ENCODE data around the gene RBMS3.

The RBMS3 gene

DNA sequence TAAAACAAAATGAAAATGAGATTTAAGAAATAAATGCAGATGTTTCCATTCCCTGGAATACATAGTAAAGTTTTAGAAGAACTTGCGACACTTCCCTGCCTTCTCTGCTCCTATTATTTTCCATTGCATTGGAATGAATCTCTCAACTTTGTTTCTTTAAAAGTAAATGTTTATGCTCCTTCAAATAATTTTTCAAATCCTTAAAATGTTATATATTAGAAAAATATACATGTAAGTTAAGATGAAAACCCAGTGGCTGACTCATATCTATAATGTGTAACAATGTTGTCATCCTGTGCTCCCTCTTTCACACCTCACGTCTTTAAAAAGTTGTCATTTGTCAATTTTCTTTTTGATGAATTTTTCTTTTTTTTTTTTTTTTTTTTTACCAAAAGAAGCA is 3.6 kb downstream of the RBMS3 start:
- Histone ChIP-seq H3K36me3 (ENCODE audit: control insufficient read depth in 1 of 2, insufficient read depth in 2 of 2, low read length in 2 of 2) (no peaks in the 10 kb centered on the region), H3K9me3 (ENCODE audit: control insufficient read depth in 1 of 2, low read length in 2 of 2) (no peaks in the 10 kb centered on the region), H3K27me3 (ENCODE audit: control insufficient read depth in 1 of 2, insufficient read depth in 2 of 2, low read length in 2 of 2) (peaks cover 0 to 7% of the 10 kb centered on the region in 2 donors), H3K4me3 (ENCODE audit: low read depth in 1 of 2, low read length in 2 of 2) (no peak overlapping the region), H3K27ac (ENCODE audit: low read depth, low read length) (no peak overlapping the region), H3K4me1 (ENCODE audit: control insufficient read depth in 1 of 2, insufficient read depth in 2 of 2, low read length in 2 of 2) (peaks cover 3 to 4% of the 10 kb centered on the region in 2 donors), H3K9ac (ENCODE audit: low read depth in 1 of 2, low read length in 2 of 2) (no peak overlapping the region)

DNA sequence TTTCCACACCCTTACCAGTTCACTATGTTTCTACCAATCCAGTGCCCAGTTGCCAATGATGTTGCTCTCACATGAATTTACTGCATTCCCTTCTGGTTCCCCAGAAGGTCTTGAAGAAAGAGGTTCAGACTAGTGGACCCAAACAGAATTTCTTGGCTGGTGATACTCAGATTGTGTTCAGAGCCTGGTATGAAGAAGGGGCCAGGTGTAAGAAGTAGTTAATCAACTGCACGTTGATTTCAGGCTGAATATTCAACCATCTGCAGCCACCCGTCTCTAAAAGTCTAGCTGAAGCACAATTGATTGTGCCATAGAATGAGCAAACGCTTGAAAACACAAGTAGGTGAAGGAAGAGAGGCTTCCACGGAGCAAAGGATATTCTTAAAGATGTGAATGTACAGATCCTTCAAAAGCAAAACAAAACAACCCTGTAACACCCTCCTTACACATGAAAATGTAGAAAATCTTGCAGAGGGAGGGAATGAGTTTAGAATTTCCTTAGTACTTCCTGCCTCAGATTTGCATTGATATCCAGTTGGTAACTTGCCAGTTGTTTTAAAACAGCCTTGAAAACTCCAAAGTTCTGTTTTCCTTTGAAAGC is 4.7 kb downstream of the RBMS3 start:
- Histone ChIP-seq H3K4me1 (ENCODE audit: control insufficient read depth in 1 of 2, insufficient read depth in 2 of 2, low read length in 2 of 2) (peaks cover 3 to 4% of the 10 kb centered on the region in 2 donors), H3K9ac (ENCODE audit: low read depth in 1 of 2, low read length in 2 of 2) (no peak overlapping the region), H3K27me3 (ENCODE audit: control insufficient read depth in 1 of 2, insufficient read depth in 2 of 2, low read length in 2 of 2) (peaks cover 0 to 7% of the 10 kb centered on the region in 2 donors), H3K27ac (ENCODE audit: low read depth, low read length) (no peak overlapping the region), H3K9me3 (ENCODE audit: control insufficient read depth in 1 of 2, low read length in 2 of 2) (no peaks in the 10 kb centered on the region), H3K36me3 (ENCODE audit: control insufficient read depth in 1 of 2, insufficient read depth in 2 of 2, low read length in 2 of 2) (no peaks in the 10 kb centered on the region), H3K4me3 (ENCODE audit: low read depth in 1 of 2, low read length in 2 of 2) (peak overlapping the region; percentile 28 to 30)

- H3K36me3 ChIP-seq (ENCODE audit: control insufficient read depth in 1 of 2, insufficient read depth in 2 of 2, low read length in 2 of 2) = no peaks in the 10 kb centered on the region
- H3K9me3 ChIP-seq (ENCODE audit: control insufficient read depth in 1 of 2, low read length in 2 of 2) = no peaks in the 10 kb centered on the region
- H3K9ac ChIP-seq (ENCODE audit: low read depth in 1 of 2, low read length in 2 of 2) = no peak overlapping the region
- H3K27me3 ChIP-seq (ENCODE audit: control insufficient read depth in 1 of 2, insufficient read depth in 2 of 2, low read length in 2 of 2) = peaks cover 0 to 6% of the 10 kb centered on the region in 2 donors
- no peak overlapping the region for H3K4me3 ChIP-seq (ENCODE audit: low read depth in 1 of 2, low read length in 2 of 2)
- no peak overlapping the region for H3K27ac ChIP-seq (ENCODE audit: low read depth, low read length)
- H3K4me1 ChIP-seq (ENCODE audit: control insufficient read depth in 1 of 2, insufficient read depth in 2 of 2, low read length in 2 of 2) = peaks cover under 1% of the 10 kb centered on the region in 2 donors
Measured at GRCh38 chr3:29286478-29287240, 5.8 kb downstream of the RBMS3 start.

GRCh38 chr3:29290596-29290995 is 9.7 kb downstream of the RBMS3 start:
- Histone ChIP-seq H3K36me3 (ENCODE audit: control insufficient read depth in 1 of 2, insufficient read depth in 2 of 2, low read length in 2 of 2) (no peaks in the 10 kb centered on the region), H3K27me3 (ENCODE audit: control insufficient read depth in 1 of 2, insufficient read depth in 2 of 2, low read length in 2 of 2) (no peaks in the 10 kb centered on the region), H3K27ac (ENCODE audit: low read depth, low read length) (no peak overlapping the region), H3K9ac (ENCODE audit: low read depth in 1 of 2, low read length in 2 of 2) (no peak overlapping the region), H3K4me3 (ENCODE audit: low read depth in 1 of 2, low read length in 2 of 2) (no peak overlapping the region), H3K4me1 (ENCODE audit: control insufficient read depth in 1 of 2, insufficient read depth in 2 of 2, low read length in 2 of 2) (no peaks in the 10 kb centered on the region), H3K9me3 (ENCODE audit: control insufficient read depth in 1 of 2, low read length in 2 of 2) (no peaks in the 10 kb centered on the region)

DNA sequence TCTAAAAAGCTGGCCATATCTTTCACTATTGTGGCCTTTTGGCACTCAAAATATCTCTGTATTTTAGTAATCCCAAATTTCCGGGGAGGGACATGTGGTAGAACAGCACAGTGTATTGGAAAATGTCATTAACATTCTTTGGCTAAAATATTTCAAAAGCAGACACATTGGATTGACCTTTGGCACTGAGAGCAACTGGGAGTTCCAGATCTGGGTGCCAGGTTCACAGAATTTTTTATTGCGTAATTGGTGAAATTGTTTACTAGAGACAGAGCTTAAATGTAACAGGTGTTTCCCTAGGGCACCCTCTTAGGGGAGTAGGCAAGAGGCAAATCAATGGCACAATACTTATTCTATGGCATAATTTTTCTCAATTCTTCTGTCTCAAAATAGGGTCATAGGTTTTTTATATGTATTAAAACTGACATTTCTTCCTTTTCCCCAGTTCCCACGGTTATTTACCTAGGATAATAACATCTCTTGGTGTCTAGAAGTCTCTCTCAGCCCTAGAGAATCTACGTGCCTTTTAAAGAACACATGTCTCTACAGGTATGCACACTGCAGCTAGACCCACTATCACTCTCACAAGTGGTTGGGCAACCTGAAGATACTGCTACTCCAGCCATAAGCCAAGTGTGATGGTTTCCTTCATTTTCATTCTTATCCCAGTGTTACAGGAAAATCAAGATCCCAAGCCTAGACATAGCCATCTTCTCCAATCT is 10.6 kb downstream of the RBMS3 start:
- no peak overlapping the region for H3K9ac ChIP-seq (ENCODE audit: low read depth in 1 of 2, low read length in 2 of 2)
- H3K27ac ChIP-seq (ENCODE audit: low read depth, low read length) = no peak overlapping the region
- no peaks in the 10 kb centered on the region for H3K4me1 ChIP-seq (ENCODE audit: control insufficient read depth in 1 of 2, insufficient read depth in 2 of 2, low read length in 2 of 2)
- no peak overlapping the region for H3K4me3 ChIP-seq (ENCODE audit: low read depth in 1 of 2, low read length in 2 of 2)
- H3K36me3 ChIP-seq (ENCODE audit: control insufficient read depth in 1 of 2, insufficient read depth in 2 of 2, low read length in 2 of 2) = no peaks in the 10 kb centered on the region
- H3K9me3 ChIP-seq (ENCODE audit: control insufficient read depth in 1 of 2, low read length in 2 of 2) = no peaks in the 10 kb centered on the region
- no peaks in the 10 kb centered on the region for H3K27me3 ChIP-seq (ENCODE audit: control insufficient read depth in 1 of 2, insufficient read depth in 2 of 2, low read length in 2 of 2)

GRCh38 chr3:29291982-29292363 is 11.1 kb downstream of the RBMS3 start:
- Histone ChIP-seq H3K36me3 (ENCODE audit: control insufficient read depth in 1 of 2, insufficient read depth in 2 of 2, low read length in 2 of 2) (no peaks in the 10 kb centered on the region), H3K9ac (ENCODE audit: low read depth in 1 of 2, low read length in 2 of 2) (no peak overlapping the region), H3K27me3 (ENCODE audit: control insufficient read depth in 1 of 2, insufficient read depth in 2 of 2, low read length in 2 of 2) (no peaks in the 10 kb centered on the region), H3K4me3 (ENCODE audit: low read depth in 1 of 2, low read length in 2 of 2) (no peak overlapping the region), H3K27ac (ENCODE audit: low read depth, low read length) (no peak overlapping the region), H3K4me1 (ENCODE audit: control insufficient read depth in 1 of 2, insufficient read depth in 2 of 2, low read length in 2 of 2) (no peaks in the 10 kb centered on the region), H3K9me3 (ENCODE audit: control insufficient read depth in 1 of 2, low read length in 2 of 2) (no peaks in the 10 kb centered on the region)

DNA sequence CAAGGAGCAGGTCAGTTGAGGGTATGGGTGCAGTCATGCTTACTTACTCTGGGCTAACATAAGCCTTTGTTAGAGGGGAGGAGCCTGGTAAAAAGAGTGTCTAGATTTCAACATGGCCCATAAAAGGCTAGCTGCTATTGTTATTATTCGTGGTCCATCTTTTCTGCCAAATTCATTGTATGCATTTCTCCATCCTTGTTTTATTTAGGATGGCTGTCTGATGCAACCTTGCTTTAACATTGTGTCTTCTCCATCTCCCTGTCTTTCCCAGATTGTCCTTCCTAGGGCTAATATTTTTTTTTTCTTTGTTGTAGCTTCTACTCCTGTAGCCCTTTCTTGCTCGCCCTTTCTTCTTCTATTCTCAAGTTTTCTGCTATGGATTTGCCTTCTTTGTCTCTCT is 12.6 kb downstream of the RBMS3 start:
- Histone ChIP-seq H3K4me3 (ENCODE audit: low read depth in 1 of 2, low read length in 2 of 2) (no peak overlapping the region), H3K27me3 (ENCODE audit: control insufficient read depth in 1 of 2, insufficient read depth in 2 of 2, low read length in 2 of 2) (no peaks in the 10 kb centered on the region), H3K4me1 (ENCODE audit: control insufficient read depth in 1 of 2, insufficient read depth in 2 of 2, low read length in 2 of 2) (no peaks in the 10 kb centered on the region), H3K9me3 (ENCODE audit: control insufficient read depth in 1 of 2, low read length in 2 of 2) (no peaks in the 10 kb centered on the region), H3K36me3 (ENCODE audit: control insufficient read depth in 1 of 2, insufficient read depth in 2 of 2, low read length in 2 of 2) (no peaks in the 10 kb centered on the region), H3K27ac (ENCODE audit: low read depth, low read length) (no peak overlapping the region), H3K9ac (ENCODE audit: low read depth in 1 of 2, low read length in 2 of 2) (no peak overlapping the region)

DNA sequence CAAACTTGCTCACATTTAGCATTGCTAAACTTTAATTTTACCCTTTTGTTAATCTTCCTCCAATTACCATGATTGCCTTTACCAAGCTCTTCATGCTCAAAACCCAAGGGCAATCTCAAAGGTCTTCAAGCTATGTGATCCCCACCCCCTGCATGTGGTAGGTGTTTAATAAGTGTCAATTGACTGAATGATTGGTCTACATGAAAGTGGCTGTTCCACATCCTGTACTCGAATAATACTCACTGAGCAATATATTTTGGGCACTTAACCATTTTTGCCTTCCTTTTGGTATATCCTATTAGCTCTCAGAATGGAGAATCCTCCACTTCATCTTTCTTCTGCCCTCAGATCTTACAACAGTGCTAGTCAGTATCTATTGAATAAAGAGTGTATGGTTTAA is 17.1 kb downstream of the RBMS3 start:
- H3K9me3 ChIP-seq (ENCODE audit: control insufficient read depth in 1 of 2, low read length in 2 of 2) = no peaks in the 10 kb centered on the region
- H3K4me1 ChIP-seq (ENCODE audit: control insufficient read depth in 1 of 2, insufficient read depth in 2 of 2, low read length in 2 of 2) = no peaks in the 10 kb centered on the region
- H3K27ac ChIP-seq (ENCODE audit: low read depth, low read length) = no peak overlapping the region
- no peak overlapping the region for H3K4me3 ChIP-seq (ENCODE audit: low read depth in 1 of 2, low read length in 2 of 2)
- H3K9ac ChIP-seq (ENCODE audit: low read depth in 1 of 2, low read length in 2 of 2) = no peak overlapping the region
- no peaks in the 10 kb centered on the region for H3K27me3 ChIP-seq (ENCODE audit: control insufficient read depth in 1 of 2, insufficient read depth in 2 of 2, low read length in 2 of 2)
- no peaks in the 10 kb centered on the region for H3K36me3 ChIP-seq (ENCODE audit: control insufficient read depth in 1 of 2, insufficient read depth in 2 of 2, low read length in 2 of 2)

GRCh38 chr3:29301332-29302019 is 20.6 kb downstream of the RBMS3 start:
- H3K27ac ChIP-seq (ENCODE audit: low read depth, low read length) = no peak overlapping the region
- no peak overlapping the region for H3K4me3 ChIP-seq (ENCODE audit: low read depth in 1 of 2, low read length in 2 of 2)
- no peaks in the 10 kb centered on the region for H3K4me1 ChIP-seq (ENCODE audit: control insufficient read depth in 1 of 2, insufficient read depth in 2 of 2, low read length in 2 of 2)

GRCh38 chr3:29302619-29303018 is 21.7 kb downstream of the RBMS3 start:
- H3K27me3 ChIP-seq (ENCODE audit: control insufficient read depth in 1 of 2, insufficient read depth in 2 of 2, low read length in 2 of 2) = no peaks in the 10 kb centered on the region
- H3K9ac ChIP-seq (ENCODE audit: low read depth in 1 of 2, low read length in 2 of 2) = no peak overlapping the region
- no peak overlapping the region for H3K4me3 ChIP-seq (ENCODE audit: low read depth in 1 of 2, low read length in 2 of 2)
- H3K4me1 ChIP-seq (ENCODE audit: control insufficient read depth in 1 of 2, insufficient read depth in 2 of 2, low read length in 2 of 2) = no peaks in the 10 kb centered on the region
- no peaks in the 10 kb centered on the region for H3K9me3 ChIP-seq (ENCODE audit: control insufficient read depth in 1 of 2, low read length in 2 of 2)
- H3K36me3 ChIP-seq (ENCODE audit: control insufficient read depth in 1 of 2, insufficient read depth in 2 of 2, low read length in 2 of 2) = no peaks in the 10 kb centered on the region
- H3K27ac ChIP-seq (ENCODE audit: low read depth, low read length) = no peak overlapping the region

More at GRCh38 chr3:29301332-29302019, 20.6 kb downstream of the RBMS3 start:
- no peaks in the 10 kb centered on the region for H3K27me3 ChIP-seq (ENCODE audit: control insufficient read depth in 1 of 2, insufficient read depth in 2 of 2, low read length in 2 of 2)
- no peaks in the 10 kb centered on the region for H3K9me3 ChIP-seq (ENCODE audit: control insufficient read depth in 1 of 2, low read length in 2 of 2)
- H3K9ac ChIP-seq (ENCODE audit: low read depth in 1 of 2, low read length in 2 of 2) = no peak overlapping the region
- no peaks in the 10 kb centered on the region for H3K36me3 ChIP-seq (ENCODE audit: control insufficient read depth in 1 of 2, insufficient read depth in 2 of 2, low read length in 2 of 2)
